Measurements from ENCODE around the gene STK35.

The STK35 gene

DNA sequence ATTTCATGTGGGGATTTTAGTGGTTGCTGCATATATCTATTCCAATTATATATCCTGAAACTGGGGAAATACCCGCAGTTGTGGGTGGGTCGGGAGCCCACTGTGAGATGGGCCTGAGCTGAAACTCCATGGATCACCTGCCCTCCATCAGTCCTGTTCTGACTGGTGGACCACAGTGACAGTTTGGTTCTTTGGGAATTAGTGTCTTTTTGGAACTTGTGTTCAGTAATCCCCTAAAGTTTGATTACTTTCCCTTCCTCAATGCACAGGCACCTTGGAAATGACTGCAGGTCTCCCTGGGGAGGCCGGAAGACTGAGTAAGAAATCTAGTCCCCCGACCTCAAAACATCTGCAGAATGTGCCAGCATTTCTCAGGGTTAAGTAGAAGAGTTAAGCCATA is 11.3 kb downstream of the STK35 start:
- Histone ChIP-seq H3K27ac (no peak overlapping the region), H3K9me3 (ENCODE audit: low read depth, low read length) (no peaks in the 10 kb centered on the region), H3K9ac (ENCODE audit: insufficient read length) (no peak overlapping the region), H3K4me3 (no peak overlapping the region), H3K36me3 (ENCODE audit: insufficient read depth, low read length) (peaks cover 61% of the 10 kb centered on the region)
- no peak for DNase-seq (ENCODE audit: low read depth, low spot score)
- TF ChIP-seq POLR2AphosphoS5 (IDR thresholded peaks at IDR 0.05; ENCODE audit: borderline replicate concordance, low read depth, low read length) (no peak), FOXP2 (optimal IDR thresholded peaks at IDR 0.05; ENCODE audit: control extremely low read depth, extremely low read length, insufficient read depth) (no peak), EZH2 (IDR thresholded peaks at IDR 0.05) (no peak)

DNA sequence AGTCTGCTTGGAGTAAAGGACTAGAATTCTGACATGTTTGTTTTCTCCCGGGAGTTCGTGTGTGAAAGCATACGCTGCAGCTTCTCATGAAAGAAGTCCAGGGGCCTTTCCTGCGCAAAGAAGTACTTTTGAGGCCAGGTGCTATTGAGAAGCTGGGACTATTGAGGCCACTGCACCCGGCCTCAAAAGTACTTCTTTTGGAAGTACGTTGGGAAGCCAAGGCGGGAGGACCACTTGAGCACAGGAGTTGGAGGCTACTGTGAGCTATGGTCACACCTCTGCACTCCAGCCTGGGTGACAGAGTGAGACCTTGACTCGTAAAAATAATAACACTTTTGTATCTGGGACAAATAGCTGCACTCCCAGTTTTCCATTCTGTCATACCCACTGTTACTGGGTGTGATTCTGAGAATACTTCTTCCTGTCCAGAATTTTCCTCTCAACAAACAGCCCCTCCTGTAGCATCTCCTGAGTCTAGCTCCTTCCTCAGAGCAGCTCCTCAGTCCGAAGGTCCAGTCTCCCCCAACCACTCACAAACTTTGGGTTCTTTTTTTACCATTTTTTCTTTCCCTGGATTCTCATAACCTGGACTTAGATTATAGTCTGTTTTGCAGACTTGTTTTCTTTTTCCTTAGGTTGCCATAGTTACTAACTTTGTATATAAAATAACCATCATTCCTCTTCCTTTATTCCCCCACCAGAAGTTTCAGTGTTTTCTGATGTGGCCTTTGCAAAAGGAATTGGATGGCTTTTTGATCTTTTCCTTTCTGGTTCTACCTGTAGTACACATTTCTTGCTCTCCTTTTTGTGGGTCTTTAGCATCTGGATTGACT is 12.7 kb downstream of the STK35 start:
- no peak for DNase-seq (ENCODE audit: low read depth, low spot score)
- no peak overlapping the region for H3K27ac ChIP-seq
- TF ChIP-seq EZH2 (IDR thresholded peaks at IDR 0.05), result no peak
- no peak for TF ChIP-seq FOXP2 (optimal IDR thresholded peaks at IDR 0.05; ENCODE audit: control extremely low read depth, extremely low read length, insufficient read depth)
- no peak for TF ChIP-seq POLR2AphosphoS5 (IDR thresholded peaks at IDR 0.05; ENCODE audit: borderline replicate concordance, low read depth, low read length)
- H3K4me3 ChIP-seq, result no peak overlapping the region
- H3K36me3 ChIP-seq (ENCODE audit: insufficient read depth, low read length), result peaks cover 66% of the 10 kb centered on the region
- H3K9ac ChIP-seq (ENCODE audit: insufficient read length), result no peak overlapping the region
- no peaks in the 10 kb centered on the region for H3K9me3 ChIP-seq (ENCODE audit: low read depth, low read length)

DNA sequence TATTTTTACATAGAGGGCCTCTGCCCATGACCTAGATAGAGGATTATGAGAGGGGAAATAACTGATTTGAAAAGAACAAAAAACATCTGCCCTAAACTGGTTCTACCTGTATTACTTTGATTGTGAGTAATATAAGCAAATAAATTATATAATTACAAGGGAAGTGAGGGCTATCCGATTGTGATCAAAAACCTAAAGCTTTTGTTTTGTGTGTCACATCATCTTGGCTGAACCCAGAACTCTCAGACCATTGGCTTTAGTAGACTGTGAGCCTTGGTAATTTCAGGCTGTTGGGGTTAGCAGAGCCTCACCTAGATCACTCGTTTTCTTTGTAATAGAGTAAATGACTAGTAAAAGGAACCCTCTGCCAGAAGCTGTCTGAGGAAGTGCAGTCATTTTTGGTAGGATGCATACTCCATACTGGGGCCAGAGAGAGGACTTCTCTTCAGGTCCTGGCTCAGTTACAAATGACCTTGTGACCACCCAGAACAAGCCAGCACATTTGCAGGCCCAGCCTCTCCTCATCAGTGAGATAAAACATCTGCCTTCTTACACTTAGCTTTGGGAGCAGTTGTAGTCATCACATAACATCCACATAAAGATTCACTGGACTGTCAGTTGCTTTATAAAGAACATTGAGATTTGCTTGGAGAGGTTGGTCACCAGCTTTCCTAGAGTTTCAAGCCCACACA is 13.5 kb downstream of the STK35 start:
- Histone ChIP-seq H3K36me3 (ENCODE audit: insufficient read depth, low read length) (peaks cover 71% of the 10 kb centered on the region), H3K27ac (no peak overlapping the region), H3K9me3 (ENCODE audit: low read depth, low read length) (no peaks in the 10 kb centered on the region), H3K9ac (ENCODE audit: insufficient read length) (no peak overlapping the region), H3K4me3 (no peak overlapping the region)
- no peak for TF ChIP-seq POLR2AphosphoS5 (IDR thresholded peaks at IDR 0.05; ENCODE audit: borderline replicate concordance, low read depth, low read length)
- TF ChIP-seq FOXP2 (optimal IDR thresholded peaks at IDR 0.05; ENCODE audit: control extremely low read depth, extremely low read length, insufficient read depth), result no peak
- no peak for TF ChIP-seq EZH2 (IDR thresholded peaks at IDR 0.05)
- DNase-seq (ENCODE audit: low read depth, low spot score), result no peak

- no peak overlapping the region for H3K27ac ChIP-seq
- H3K36me3 ChIP-seq (ENCODE audit: insufficient read depth, low read length), result peaks cover 71% of the 10 kb centered on the region
- TF ChIP-seq POLR2AphosphoS5 (IDR thresholded peaks at IDR 0.05; ENCODE audit: borderline replicate concordance, low read depth, low read length), result no peak
- no peak for TF ChIP-seq EZH2 (IDR thresholded peaks at IDR 0.05)
- TF ChIP-seq FOXP2 (optimal IDR thresholded peaks at IDR 0.05; ENCODE audit: control extremely low read depth, extremely low read length, insufficient read depth), result no peak
- no peaks in the 10 kb centered on the region for H3K9me3 ChIP-seq (ENCODE audit: low read depth, low read length)
- no peak overlapping the region for H3K4me3 ChIP-seq
- DNase-seq (ENCODE audit: low read depth, low spot score), result no peak
- no peak overlapping the region for H3K9ac ChIP-seq (ENCODE audit: insufficient read length)
These were observed 14.7 kb downstream of the STK35 start for GRCh38 chr20:2116170-2116940.

- Histone ChIP-seq H3K36me3 (ENCODE audit: insufficient read depth, low read length) (peaks cover 63% of the 10 kb centered on the region), H3K4me3 (no peak overlapping the region), H3K9ac (ENCODE audit: insufficient read length) (no peak overlapping the region), H3K9me3 (ENCODE audit: low read depth, low read length) (no peaks in the 10 kb centered on the region), H3K27ac (no peak overlapping the region)
- no peak for DNase-seq (ENCODE audit: low read depth, low spot score)
- no peak for TF ChIP-seq EZH2 (IDR thresholded peaks at IDR 0.05)
- TF ChIP-seq POLR2AphosphoS5 (IDR thresholded peaks at IDR 0.05; ENCODE audit: borderline replicate concordance, low read depth, low read length), result no peak
- no peak for TF ChIP-seq FOXP2 (optimal IDR thresholded peaks at IDR 0.05; ENCODE audit: control extremely low read depth, extremely low read length, insufficient read depth)
These were observed 17.2 kb downstream of the STK35 start for GRCh38 chr20:2118783-2119182.

DNA sequence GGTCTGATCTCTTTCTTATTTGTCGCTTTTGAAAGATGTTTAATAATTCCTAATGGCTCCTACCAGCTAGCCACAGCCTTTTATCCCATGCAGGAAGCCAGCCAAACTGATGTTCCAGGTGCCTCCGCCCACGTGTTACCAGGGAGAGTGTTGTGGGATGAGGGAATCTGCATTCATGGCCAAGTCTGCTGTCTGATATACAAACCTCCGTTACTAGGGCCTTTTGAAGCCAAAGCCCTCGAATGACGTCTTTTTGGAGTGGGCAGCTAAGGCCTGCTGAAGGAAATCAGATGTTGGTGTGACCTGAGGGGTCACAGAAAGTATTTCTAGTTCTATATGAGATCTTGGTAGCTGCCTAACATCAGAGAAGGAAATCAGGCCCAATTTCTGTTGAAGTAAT is 21.3 kb downstream of the STK35 start:
- H3K9ac ChIP-seq (ENCODE audit: insufficient read length), result no peak overlapping the region
- DNase-seq (ENCODE audit: low read depth, low spot score), result no peak
- TF ChIP-seq EZH2 (IDR thresholded peaks at IDR 0.05) (no peak), POLR2AphosphoS5 (IDR thresholded peaks at IDR 0.05; ENCODE audit: borderline replicate concordance, low read depth, low read length) (no peak), FOXP2 (optimal IDR thresholded peaks at IDR 0.05; ENCODE audit: control extremely low read depth, extremely low read length, insufficient read depth) (no peak)

DNA sequence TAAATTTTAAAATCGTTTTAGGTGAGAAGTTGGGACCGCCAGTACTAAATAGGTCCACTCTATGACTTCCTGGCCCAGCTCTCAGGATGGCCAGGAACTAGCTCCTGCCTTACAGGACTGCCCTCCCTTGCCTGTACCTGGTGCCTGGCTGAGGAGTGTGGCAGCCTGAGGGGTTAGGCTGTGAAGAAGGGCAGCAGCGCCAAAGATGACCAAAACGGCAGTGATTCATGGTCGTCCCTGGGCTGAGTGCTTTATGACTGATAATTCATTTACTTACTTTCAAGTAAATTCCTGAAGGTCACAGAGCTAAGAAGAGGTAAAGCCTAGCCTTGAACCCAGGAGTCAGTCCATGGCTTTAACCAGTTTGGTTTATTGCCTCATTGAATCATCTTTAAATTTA is 22.1 kb downstream of the STK35 start:
- DNase-seq (ENCODE audit: low read depth, low spot score), result no peak
- TF ChIP-seq POLR2AphosphoS5 (IDR thresholded peaks at IDR 0.05; ENCODE audit: borderline replicate concordance, low read depth, low read length) (no peak), FOXP2 (optimal IDR thresholded peaks at IDR 0.05; ENCODE audit: control extremely low read depth, extremely low read length, insufficient read depth) (no peak), EZH2 (IDR thresholded peaks at IDR 0.05) (no peak)
- no peak overlapping the region for H3K4me3 ChIP-seq
- H3K9ac ChIP-seq (ENCODE audit: insufficient read length), result no peak overlapping the region
- H3K27ac ChIP-seq, result no peak overlapping the region
- H3K36me3 ChIP-seq (ENCODE audit: insufficient read depth, low read length), result peaks cover 38% of the 10 kb centered on the region
- no peaks in the 10 kb centered on the region for H3K9me3 ChIP-seq (ENCODE audit: low read depth, low read length)

More for the DNA sequence above, 21.3 kb downstream of the STK35 start:
- H3K4me3 ChIP-seq, result no peak overlapping the region
- H3K9me3 ChIP-seq (ENCODE audit: low read depth, low read length), result no peaks in the 10 kb centered on the region
- no peak overlapping the region for H3K27ac ChIP-seq
- peaks cover 45% of the 10 kb centered on the region for H3K36me3 ChIP-seq (ENCODE audit: insufficient read depth, low read length)

Measured in SK-N-MC (cell line).